Measurements from ENCODE around the gene FILIP1.
"Not testable (repeated sequence)": the region's sequence is repeated elsewhere in the genome, so short reads cannot be mapped to it uniquely, and the experiment has no call there.

Gene FILIP1

DNA sequence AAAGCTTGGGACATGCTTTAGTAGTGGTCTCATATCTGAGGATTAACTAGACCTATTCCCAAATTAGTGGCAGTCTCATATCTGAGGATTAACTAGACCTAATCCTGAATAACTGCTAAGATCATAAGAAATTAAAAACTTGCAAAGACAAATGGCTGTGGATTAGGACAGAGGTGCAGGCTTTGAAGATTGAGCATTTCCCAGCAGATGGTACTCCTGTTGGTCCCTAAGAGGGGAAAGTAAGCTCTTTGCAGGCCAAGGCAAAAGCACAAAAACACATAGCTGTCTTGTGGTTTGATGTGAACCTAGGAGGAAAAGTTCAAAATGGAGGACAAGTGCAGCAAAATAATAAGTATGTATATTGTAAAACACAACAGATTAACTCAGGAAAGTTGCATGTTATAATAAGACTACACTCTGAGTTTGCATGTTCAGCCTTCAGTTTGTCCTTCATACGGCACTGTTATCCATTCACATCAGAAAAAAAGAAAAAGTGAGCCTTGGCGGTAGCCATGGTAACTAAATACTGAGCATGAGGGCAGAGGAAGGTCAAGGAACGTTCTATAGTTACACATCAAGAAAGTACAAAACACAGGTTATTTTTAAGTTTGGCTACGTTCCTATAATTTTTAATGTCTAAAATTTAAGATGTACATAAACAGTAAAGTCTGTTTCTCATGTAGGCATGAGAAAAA lies 62.8 kb downstream of the FILIP1 start:
- DNase-seq: no peak
- in situ Hi-C loops (cut with HindIII; ENCODE audit: low pct_ligation_motif_present, low pct_unique_long_range_greater_than_20kb, low sequenced_read_pairs): no loop called here

DNA sequence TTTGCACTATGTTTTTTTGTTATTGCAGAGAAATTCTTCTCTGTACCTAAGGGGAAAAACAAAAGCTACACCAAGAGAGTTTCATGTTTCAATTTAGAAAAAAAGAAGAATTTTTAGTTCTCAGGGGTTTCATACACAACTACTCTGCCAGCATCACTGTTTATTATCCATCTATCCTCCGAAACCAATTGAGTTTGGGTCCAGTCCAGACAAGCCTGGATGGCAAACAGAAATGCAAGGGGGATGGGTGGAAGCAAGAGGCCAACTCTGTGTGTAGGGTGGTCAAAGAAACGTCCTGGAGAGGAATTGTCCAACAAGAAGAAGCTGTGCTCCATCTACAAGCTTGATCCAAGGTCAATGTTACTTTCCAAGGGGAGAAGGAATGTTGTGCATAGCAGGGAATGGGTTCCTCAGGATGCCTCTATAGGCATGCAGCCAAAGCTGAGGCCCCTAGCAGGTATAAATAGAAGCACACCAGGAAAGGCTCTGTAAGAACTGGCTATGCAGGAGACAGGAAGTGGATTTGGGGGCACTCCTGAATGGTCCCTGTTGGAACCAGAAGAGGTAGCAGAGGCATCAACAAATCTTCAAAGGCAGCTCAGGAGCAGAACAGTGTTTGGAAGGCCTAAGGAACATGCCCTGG lies 64.4 kb downstream of the FILIP1 start:
- no peak for DNase-seq
- in situ Hi-C loops (cut with HindIII; ENCODE audit: low pct_ligation_motif_present, low pct_unique_long_range_greater_than_20kb, low sequenced_read_pairs): no loop called here

- in situ Hi-C loops (cut with HindIII; ENCODE audit: low pct_ligation_motif_present, low pct_unique_long_range_greater_than_20kb, low sequenced_read_pairs): no loop called here
- no peak for DNase-seq
Measured at GRCh38 chr6:75428204-75428603, 65.4 kb downstream of the FILIP1 start.

GRCh38 chr6:75427329-75427728 lies 66.3 kb downstream of the FILIP1 start:
- in situ Hi-C loops (cut with HindIII; ENCODE audit: low pct_ligation_motif_present, low pct_unique_long_range_greater_than_20kb, low sequenced_read_pairs): no loop called here
- no peak for DNase-seq

DNA sequence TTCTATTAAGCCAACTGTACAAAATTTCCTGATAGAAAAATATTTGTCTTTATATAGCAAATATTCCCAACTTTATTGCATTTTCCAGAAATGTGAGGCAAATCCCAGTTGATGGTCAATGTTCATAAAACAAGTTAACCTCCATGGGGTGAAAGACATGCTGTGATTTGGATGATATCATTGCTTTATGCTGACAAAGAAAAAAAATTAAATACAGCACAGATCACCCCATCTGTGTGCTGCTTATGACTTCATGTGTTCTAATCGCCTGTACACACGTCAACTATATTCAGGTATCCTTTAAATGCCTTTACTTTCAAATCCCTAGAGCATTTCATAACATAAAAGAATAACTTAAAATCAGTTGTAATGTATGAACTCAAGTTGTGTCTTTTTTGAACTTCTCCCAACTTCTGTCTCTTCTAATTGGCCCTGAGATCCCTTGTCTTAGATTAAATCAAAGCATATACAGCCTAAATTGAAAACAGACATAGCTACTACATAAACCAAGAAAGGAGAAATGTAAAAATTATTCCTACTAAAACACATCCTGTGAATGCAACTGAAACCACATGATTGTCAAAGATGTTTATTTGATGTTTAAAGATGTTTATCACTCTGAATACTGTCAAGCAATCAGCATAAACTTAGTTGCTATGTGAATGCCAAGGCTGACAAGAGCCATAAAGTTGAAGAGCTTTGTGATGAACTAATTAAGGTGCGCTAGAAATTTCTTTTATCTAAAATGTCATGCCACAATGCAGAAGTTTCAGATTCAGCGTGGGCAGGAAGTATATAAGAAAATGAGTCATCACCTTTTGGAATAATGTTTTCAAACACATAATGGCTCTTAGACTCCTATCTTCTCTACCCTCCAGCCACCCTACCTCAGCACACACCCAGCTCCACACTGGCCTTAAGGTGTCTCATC lies 68.7 kb downstream of the FILIP1 start:
- in situ Hi-C loops (cut with HindIII; ENCODE audit: low pct_ligation_motif_present, low pct_unique_long_range_greater_than_20kb, low sequenced_read_pairs): no loop called here
- DNase-seq: no peak

DNA sequence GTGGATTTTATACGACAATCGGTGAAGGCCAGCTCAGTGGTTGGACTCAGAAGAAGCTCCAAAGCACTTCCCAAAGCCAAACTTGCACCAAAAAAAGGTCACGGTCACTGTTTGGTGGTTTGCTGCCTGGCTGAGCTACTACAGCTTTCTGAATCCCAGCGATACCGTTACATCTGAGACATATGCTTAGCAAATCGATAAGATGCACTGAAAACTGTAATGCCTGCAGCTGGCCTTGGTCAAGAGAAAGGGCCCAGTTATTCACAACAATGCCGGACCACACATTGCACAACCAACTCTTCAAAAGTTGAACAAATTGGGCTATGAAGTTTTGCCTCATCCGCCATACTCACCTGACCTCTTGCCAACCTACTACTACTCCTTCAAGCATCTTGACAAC lies 70.2 kb downstream of the FILIP1 start:
- in situ Hi-C loops (cut with HindIII; ENCODE audit: low pct_ligation_motif_present, low pct_unique_long_range_greater_than_20kb, low sequenced_read_pairs): no loop called here
- DNase-seq: no peak

DNA sequence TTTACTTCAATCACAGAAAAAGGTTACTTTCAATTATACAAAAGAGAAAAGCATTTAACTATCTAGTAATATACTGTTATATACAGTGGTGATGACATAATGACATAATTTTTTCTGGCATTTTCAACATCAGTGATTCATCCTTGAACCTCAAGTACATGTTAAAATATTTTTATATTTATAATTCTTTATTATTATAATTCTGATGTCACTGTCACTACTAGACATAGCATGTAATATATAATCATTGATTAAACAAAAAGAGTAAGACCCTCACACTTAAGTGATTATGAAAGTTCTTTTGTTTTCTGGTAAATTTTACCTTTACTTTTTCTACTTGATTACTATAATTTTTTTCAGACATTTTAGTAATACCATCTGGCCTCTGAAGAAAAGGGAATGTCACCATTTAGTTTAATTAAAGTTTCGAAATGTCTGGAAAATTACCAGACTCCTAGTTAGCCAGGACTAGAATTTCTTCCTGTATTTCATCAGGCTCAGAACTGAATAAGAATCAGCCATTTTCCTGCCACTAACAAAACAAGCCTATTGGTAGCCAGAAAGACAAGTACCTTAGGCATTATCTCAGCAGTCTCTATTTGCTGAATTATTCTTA lies 71.5 kb downstream of the FILIP1 start:
- in situ Hi-C loops (cut with HindIII; ENCODE audit: low pct_ligation_motif_present, low pct_unique_long_range_greater_than_20kb, low sequenced_read_pairs): no loop called here
- DNase-seq: no peak

DNA sequence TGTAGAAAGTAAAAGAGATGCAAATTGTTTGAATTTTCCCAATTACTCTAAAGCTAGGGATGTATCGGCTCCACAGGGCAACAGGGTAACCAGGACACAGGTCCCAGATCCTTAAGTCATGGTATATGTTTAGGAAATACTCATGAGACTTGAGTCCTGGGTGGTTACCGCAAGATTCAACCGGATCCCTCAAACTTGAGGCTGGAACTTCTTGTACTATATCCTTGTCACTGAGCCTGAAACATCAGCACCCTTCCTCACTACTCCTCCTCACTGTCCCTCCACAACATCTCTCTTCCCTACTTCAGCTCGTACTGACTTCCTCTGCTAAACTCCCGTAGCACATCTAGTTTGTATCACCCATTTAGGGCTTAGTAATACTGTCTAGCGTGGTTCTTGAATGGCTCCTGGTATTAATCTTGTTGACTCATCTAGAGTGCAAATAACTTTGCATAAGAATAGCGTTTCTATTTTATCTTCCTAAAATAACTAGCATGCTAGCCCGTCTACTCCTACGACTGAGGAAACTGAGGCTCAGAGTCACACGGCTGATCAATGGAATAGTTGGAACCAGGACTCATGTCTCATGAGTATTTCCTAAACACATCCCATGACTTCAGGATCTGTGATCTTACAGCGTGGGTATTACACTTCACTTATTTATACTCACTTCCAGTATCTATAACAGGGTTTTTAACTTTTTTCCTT lies 72.1 kb downstream of the FILIP1 start:
- no peak for DNase-seq
- in situ Hi-C loops (cut with HindIII; ENCODE audit: low pct_ligation_motif_present, low pct_unique_long_range_greater_than_20kb, low sequenced_read_pairs): no loop called here

DNA sequence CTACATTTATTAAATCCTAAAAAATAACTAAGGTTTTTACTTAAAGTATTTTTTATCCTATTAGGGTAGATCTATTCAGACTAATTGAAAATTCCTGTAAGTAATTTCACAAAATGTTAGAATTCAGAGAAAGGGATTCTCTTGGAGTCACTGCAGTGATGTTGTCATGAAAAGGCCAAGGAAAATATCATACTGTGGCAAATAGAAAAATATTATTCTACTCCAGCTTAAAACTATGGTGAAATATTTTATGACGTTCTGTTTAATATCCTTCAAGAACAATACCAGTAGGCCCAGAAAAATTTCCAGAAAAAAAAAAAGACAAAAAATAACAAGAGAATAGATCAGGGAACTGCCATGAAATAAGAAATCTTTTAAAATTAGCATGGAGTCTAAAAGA lies 73.6 kb downstream of the FILIP1 start:
- no peak for DNase-seq
- in situ Hi-C loops (cut with HindIII; ENCODE audit: low pct_ligation_motif_present, low pct_unique_long_range_greater_than_20kb, low sequenced_read_pairs): no loop called here

DNA sequence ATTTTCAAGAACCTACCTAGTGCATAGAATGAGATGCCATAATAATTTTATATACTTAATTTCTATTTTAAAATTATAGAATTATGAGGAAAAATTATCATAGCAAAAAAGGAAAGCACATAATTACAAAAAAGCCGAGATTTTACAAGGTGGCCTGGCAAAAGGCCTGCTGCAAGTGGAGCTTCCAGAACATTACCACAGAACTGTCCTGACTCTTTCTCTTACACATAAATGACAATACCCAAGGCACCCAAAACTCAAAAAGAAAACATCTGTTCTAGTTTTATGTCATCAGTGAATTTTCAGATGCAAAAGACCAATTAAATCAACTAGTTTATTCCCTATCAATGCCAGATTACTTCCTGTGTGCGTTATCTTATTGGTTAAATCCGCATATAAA lies 74.2 kb downstream of the FILIP1 start:
- no peak for DNase-seq
- in situ Hi-C loops (cut with HindIII; ENCODE audit: low pct_ligation_motif_present, low pct_unique_long_range_greater_than_20kb, low sequenced_read_pairs): no loop called here

- in situ Hi-C loops (cut with HindIII; ENCODE audit: low pct_ligation_motif_present, low pct_unique_long_range_greater_than_20kb, low sequenced_read_pairs): no loop called here
- DNase-seq: peak; percentile 83
Measured at GRCh38 chr6:75418233-75418632, 75.4 kb downstream of the FILIP1 start.

DNA sequence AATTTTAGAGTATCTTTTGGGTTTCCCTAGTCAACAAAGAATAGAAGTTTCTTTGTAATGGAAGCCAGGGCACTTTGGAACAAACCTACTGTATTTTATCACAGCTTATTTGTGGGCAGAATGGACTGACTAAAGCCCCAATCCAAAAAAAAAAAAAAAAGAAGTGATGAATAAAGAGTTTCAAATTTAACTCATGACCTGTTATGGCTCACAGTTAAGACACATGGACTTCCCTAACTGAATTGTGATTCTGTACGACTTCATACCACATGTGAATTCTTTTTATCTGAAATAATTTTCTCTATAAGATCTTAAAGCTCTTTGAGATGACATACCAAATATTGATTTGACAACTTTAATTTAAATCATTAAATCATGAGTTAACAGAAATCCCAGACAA lies 77.2 kb downstream of the FILIP1 start:
- in situ Hi-C loops (cut with HindIII; ENCODE audit: low pct_ligation_motif_present, low pct_unique_long_range_greater_than_20kb, low sequenced_read_pairs): no loop called here

GRCh38 chr6:75415804-75416203 lies 77.8 kb downstream of the FILIP1 start:
- no peak for DNase-seq
- in situ Hi-C loops (cut with HindIII; ENCODE audit: low pct_ligation_motif_present, low pct_unique_long_range_greater_than_20kb, low sequenced_read_pairs): no loop called here

More for the DNA sequence above, 77.2 kb downstream of the FILIP1 start:
- no peak for DNase-seq

GRCh38 chr6:75414445-75415021 lies 79.1 kb downstream of the FILIP1 start:
- DNase-seq: no peak
- in situ Hi-C loops (cut with HindIII; ENCODE audit: low pct_ligation_motif_present, low pct_unique_long_range_greater_than_20kb, low sequenced_read_pairs): no loop called here

- in situ Hi-C loops (cut with HindIII; ENCODE audit: low pct_ligation_motif_present, low pct_unique_long_range_greater_than_20kb, low sequenced_read_pairs): no loop called here
- DNase-seq: no peak
Measured at GRCh38 chr6:75412969-75413662, 80.5 kb downstream of the FILIP1 start.

DNA sequence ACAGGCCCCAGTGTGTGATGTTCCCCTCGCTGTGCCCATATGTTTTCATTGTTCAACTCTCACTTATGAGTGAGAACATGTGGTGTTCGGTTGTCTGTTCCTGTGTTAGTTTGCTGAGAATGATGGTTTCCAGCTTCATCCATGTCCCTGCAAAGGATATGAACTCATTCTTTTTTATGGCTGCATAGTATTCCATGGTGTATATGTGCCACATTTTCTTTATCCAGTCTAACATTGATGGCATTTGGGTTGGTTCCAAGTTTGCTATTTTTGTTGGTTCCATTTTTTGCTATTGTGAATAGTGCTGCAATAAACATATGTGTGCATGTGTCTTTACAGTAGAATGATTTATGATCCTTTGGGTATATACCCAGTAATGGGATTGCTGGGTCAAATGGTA lies 83.0 kb downstream of the FILIP1 start:
- DNase-seq; in situ Hi-C loops (cut with HindIII; ENCODE audit: low pct_ligation_motif_present, low pct_unique_long_range_greater_than_20kb, low sequenced_read_pairs): not testable (repeated sequence)

DNA sequence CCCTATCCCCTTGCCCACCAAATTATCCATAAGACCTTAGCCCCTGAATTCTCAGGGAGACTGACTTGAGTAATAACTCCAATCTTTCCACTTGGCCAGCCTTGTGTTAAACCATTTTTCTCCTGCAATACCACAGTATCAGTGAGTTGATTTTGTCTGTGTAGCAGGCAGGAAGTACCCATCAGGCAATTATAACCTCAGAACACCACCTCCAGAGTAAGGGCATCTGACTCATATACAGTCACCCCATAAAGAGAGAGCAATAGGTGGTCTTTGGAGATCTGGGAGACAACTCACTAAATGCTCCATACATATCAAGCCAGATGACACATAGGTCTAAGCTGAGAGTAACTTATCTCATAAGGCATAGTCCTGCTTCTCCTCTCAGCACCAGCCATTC lies 83.7 kb downstream of the FILIP1 start:
- DNase-seq: peak; percentile 89
- in situ Hi-C loops (cut with HindIII; ENCODE audit: low pct_ligation_motif_present, low pct_unique_long_range_greater_than_20kb, low sequenced_read_pairs): no loop called here

DNA sequence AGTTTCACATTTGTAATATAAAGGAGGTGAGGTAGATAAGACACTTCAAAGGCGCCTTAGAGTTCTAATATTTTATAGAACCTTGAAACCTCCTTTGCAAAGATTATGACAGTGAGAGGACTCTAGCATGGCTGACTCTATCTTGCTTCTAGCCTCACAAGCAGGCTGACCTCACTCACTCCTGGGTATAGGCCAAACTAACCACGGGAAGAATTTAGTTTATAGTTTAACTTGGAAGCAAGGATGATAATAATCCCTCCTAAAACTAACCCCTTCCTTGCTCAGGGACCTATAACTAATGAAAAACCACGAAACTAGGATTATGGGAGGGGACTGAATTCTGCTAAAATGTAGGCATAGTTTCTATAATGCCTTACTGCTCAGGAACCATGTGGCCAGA lies 84.3 kb downstream of the FILIP1 start:
- DNase-seq: peak; percentile 88
- in situ Hi-C loops (cut with HindIII; ENCODE audit: low pct_ligation_motif_present, low pct_unique_long_range_greater_than_20kb, low sequenced_read_pairs): no loop called here
